ENCODE results near the gene FHIP1A.

Gene FHIP1A

GRCh38 chr4:151436093-151436518 is 27.1 kb downstream of the FHIP1A start:
- H3K9ac ChIP-seq (ENCODE audit: low read depth, low read length): no peak overlapping the region

GRCh38 chr4:151437505-151437904 is 28.5 kb downstream of the FHIP1A start:
- Histone ChIP-seq H3K27me3 (ENCODE audit: insufficient read depth, low read length) (no peaks in the 10 kb centered on the region; the same call in 1 of the 2 replicates), H3K9me3 (ENCODE audit: insufficient read depth, low read depth, low read length) (no peaks in the 10 kb centered on the region), H3K36me3 (ENCODE audit: insufficient read depth, low read depth, low read length) (no peaks in the 10 kb centered on the region), H3K4me1 (ENCODE audit: insufficient read depth, low read length) (peaks cover 5% of the 10 kb centered on the region), H3K9ac (ENCODE audit: low read depth, low read length) (no peak overlapping the region), H3K4me3 (ENCODE audit: low read length) (no peak overlapping the region), H3K27ac (ENCODE audit: low read length) (no peak overlapping the region)

More at GRCh38 chr4:151436093-151436518, 27.1 kb downstream of the FHIP1A start:
- Histone ChIP-seq H3K9me3 (ENCODE audit: insufficient read depth, low read depth, low read length) (no peaks in the 10 kb centered on the region), H3K27ac (ENCODE audit: low read length) (no peak overlapping the region), H3K27me3 (ENCODE audit: insufficient read depth, low read length) (no peaks in the 10 kb centered on the region; the same call in 1 of the 2 replicates), H3K36me3 (ENCODE audit: insufficient read depth, low read depth, low read length) (no peaks in the 10 kb centered on the region), H3K4me3 (ENCODE audit: low read length) (no peak overlapping the region; the same call in 1 of the 2 replicates), H3K4me1 (ENCODE audit: insufficient read depth, low read length) (peaks cover 13% of the 10 kb centered on the region)

DNA sequence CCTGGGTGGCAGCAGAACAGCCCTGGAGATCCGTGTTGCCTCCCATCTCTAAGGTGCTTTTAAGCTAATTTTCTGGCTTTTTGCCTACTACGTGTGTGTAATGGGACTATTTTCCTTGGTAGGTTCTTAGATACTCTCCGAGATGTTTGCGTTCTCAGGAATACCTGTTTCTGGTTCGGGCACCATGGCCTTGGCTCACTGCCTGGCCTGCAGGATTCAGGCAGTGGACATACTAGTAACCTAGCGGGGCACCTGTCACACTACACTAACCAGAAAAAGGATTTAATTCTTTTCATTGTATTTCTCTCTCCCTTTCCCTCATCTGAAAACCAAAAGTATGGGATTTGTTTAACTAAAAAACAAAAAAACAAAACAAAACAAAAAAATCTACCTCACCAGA is 29.2 kb downstream of the FHIP1A start:
- no peak overlapping the region for H3K4me3 ChIP-seq (ENCODE audit: low read length)
- no peak overlapping the region for H3K9ac ChIP-seq (ENCODE audit: low read depth, low read length)
- H3K9me3 ChIP-seq (ENCODE audit: insufficient read depth, low read depth, low read length): no peaks in the 10 kb centered on the region
- H3K4me1 ChIP-seq (ENCODE audit: insufficient read depth, low read length): peaks cover 8% of the 10 kb centered on the region
- H3K27ac ChIP-seq (ENCODE audit: low read length): no peak overlapping the region
- H3K27me3 ChIP-seq (ENCODE audit: insufficient read depth, low read length): no peaks in the 10 kb centered on the region
- H3K36me3 ChIP-seq (ENCODE audit: insufficient read depth, low read depth, low read length): no peaks in the 10 kb centered on the region

- Histone ChIP-seq H3K27ac (ENCODE audit: low read length) (no peak overlapping the region), H3K9ac (ENCODE audit: low read depth, low read length) (no peak overlapping the region), H3K36me3 (ENCODE audit: insufficient read depth, low read depth, low read length) (no peaks in the 10 kb centered on the region), H3K4me3 (ENCODE audit: low read length) (no peak overlapping the region), H3K9me3 (ENCODE audit: insufficient read depth, low read depth, low read length) (no peaks in the 10 kb centered on the region), H3K4me1 (ENCODE audit: insufficient read depth, low read length) (peaks cover 15% of the 10 kb centered on the region), H3K27me3 (ENCODE audit: insufficient read depth, low read length) (no peaks in the 10 kb centered on the region)
These were observed 30.3 kb downstream of the FHIP1A start for GRCh38 chr4:151439320-151439719.

DNA sequence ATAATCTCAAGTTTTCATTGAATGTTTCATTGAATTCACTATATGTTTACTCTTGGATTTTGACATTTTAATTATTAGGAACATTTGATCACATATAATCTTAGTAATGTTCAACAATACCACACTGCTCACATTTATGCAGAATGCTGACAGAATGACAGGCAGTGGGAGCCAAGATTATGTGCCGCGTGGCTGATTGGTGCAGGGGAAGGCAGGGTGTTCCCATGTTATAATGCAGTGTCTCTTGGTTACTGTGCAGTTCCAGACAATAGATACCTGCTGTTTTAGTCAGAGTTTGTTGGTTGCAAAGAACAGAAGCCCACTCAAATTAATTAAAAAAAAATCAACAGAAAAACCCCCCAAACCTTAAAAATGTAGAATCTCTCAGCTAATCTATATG is 33.0 kb downstream of the FHIP1A start:
- Histone ChIP-seq H3K9ac (ENCODE audit: low read depth, low read length) (no peak overlapping the region), H3K27me3 (ENCODE audit: insufficient read depth, low read length) (no peaks in the 10 kb centered on the region)

DNA sequence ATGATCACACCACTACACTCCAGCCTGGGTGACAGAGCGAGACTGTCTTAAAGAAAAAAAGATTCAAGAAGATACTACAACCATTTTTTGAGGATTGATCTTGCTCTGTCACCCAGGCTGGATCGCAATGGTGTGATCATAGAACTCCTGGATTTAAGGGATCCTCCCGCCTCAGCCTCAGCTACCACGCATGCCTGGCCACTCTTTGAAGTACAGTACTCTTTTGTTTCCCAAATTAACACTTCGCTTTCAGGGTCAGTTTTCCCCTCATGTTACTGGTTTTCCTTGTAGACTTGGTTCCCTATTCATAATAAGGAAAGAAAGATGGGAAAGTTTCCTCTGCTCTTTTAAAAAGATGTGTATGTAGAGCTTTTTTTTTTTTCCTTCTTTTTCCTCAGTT is 34.3 kb downstream of the FHIP1A start:
- peaks cover 13% of the 10 kb centered on the region; the same call in 1 of the 2 replicates for H3K4me1 ChIP-seq (ENCODE audit: insufficient read depth, low read length)
- H3K27ac ChIP-seq (ENCODE audit: low read length): no peak overlapping the region
- no peaks in the 10 kb centered on the region for H3K27me3 ChIP-seq (ENCODE audit: insufficient read depth, low read length)
- H3K9me3 ChIP-seq (ENCODE audit: insufficient read depth, low read depth, low read length): no peaks in the 10 kb centered on the region
- peak overlapping the region; percentile 7; the same call in 1 of the 2 replicates for H3K4me3 ChIP-seq (ENCODE audit: low read length)
- no peaks in the 10 kb centered on the region for H3K36me3 ChIP-seq (ENCODE audit: insufficient read depth, low read depth, low read length)
- H3K9ac ChIP-seq (ENCODE audit: low read depth, low read length): 0 out of 2 replicates have a peak overlapping the region, but pooled peaks have one; percentile 40

More for the DNA sequence above, 33.0 kb downstream of the FHIP1A start:
- H3K36me3 ChIP-seq (ENCODE audit: insufficient read depth, low read depth, low read length): no peaks in the 10 kb centered on the region
- H3K9me3 ChIP-seq (ENCODE audit: insufficient read depth, low read depth, low read length): no peaks in the 10 kb centered on the region
- H3K4me3 ChIP-seq (ENCODE audit: low read length): no peak overlapping the region
- H3K4me1 ChIP-seq (ENCODE audit: insufficient read depth, low read length): peaks cover 13% of the 10 kb centered on the region; the same call in 1 of the 2 replicates
- H3K27ac ChIP-seq (ENCODE audit: low read length): no peak overlapping the region

GRCh38 chr4:151443752-151444151 is 34.8 kb downstream of the FHIP1A start:
- Histone ChIP-seq H3K4me3 (ENCODE audit: low read length) (peak overlapping the region; percentile 7; the same call in 1 of the 2 replicates), H3K9ac (ENCODE audit: low read depth, low read length) (no peak overlapping the region), H3K36me3 (ENCODE audit: insufficient read depth, low read depth, low read length) (no peaks in the 10 kb centered on the region), H3K4me1 (ENCODE audit: insufficient read depth, low read length) (peaks cover 13% of the 10 kb centered on the region; the same call in 1 of the 2 replicates), H3K9me3 (ENCODE audit: insufficient read depth, low read depth, low read length) (no peaks in the 10 kb centered on the region), H3K27ac (ENCODE audit: low read length) (no peak overlapping the region), H3K27me3 (ENCODE audit: insufficient read depth, low read length) (no peaks in the 10 kb centered on the region)

DNA sequence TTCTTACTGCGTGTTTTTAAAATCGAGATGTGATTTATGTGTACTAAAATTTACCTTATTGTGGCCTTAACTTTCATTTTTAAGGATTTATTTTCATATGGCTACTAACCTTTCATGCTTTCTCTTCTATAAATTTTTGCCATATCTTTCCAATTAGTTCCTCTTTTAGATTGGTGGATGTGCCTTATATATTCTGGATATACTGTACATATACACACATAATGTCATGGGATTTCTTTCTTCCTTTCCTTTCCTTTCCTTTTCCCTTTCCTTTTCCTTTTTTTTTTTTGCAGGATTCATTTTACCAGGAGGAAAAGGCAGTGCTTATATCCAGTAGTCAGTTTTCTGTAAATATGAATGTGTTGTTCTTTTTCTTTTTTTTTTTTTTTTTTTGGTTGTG is 37.2 kb downstream of the FHIP1A start:
- Histone ChIP-seq H3K4me3 (ENCODE audit: low read length) (no peak overlapping the region), H3K27me3 (ENCODE audit: insufficient read depth, low read length) (no peaks in the 10 kb centered on the region), H3K36me3 (ENCODE audit: insufficient read depth, low read depth, low read length) (no peaks in the 10 kb centered on the region), H3K9ac (ENCODE audit: low read depth, low read length) (no peak overlapping the region), H3K27ac (ENCODE audit: low read length) (no peak overlapping the region), H3K4me1 (ENCODE audit: insufficient read depth, low read length) (peaks cover 13% of the 10 kb centered on the region; the same call in 1 of the 2 replicates), H3K9me3 (ENCODE audit: insufficient read depth, low read depth, low read length) (no peaks in the 10 kb centered on the region)

DNA sequence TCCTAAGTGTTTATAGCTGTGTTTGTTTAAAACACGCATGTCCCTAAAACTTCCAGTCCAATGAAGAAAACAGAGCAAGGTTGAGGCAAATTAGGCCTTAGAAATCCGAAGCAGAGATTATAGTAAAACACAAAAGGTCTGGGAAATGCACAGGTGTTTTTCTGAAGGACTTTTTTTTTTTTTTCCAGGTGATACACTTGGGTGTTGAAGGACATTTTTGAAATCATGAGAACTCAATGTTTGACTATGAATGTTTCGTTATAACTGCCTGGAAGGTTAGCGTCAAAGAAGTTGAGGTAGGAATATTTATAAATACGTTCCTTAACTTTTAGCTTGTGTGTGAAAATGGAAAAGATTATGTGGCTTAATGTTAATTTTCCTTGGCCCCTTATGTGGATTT is 45.5 kb downstream of the FHIP1A start:
- H3K36me3 ChIP-seq (ENCODE audit: insufficient read depth, low read depth, low read length): no peaks in the 10 kb centered on the region
- H3K27ac ChIP-seq (ENCODE audit: low read length): no peak overlapping the region
- no peak overlapping the region for H3K9ac ChIP-seq (ENCODE audit: low read depth, low read length)
- H3K4me3 ChIP-seq (ENCODE audit: low read length): no peak overlapping the region
- peaks cover 22% of the 10 kb centered on the region; the same call in 1 of the 2 replicates for H3K4me1 ChIP-seq (ENCODE audit: insufficient read depth, low read length)
- H3K27me3 ChIP-seq (ENCODE audit: insufficient read depth, low read length): no peaks in the 10 kb centered on the region
- no peaks in the 10 kb centered on the region for H3K9me3 ChIP-seq (ENCODE audit: insufficient read depth, low read depth, low read length)

- peaks cover 22% of the 10 kb centered on the region; the same call in 1 of the 2 replicates for H3K4me1 ChIP-seq (ENCODE audit: insufficient read depth, low read length)
- no peak overlapping the region for H3K9ac ChIP-seq (ENCODE audit: low read depth, low read length)
- H3K4me3 ChIP-seq (ENCODE audit: low read length): no peak overlapping the region
- no peak overlapping the region for H3K27ac ChIP-seq (ENCODE audit: low read length)
- no peaks in the 10 kb centered on the region for H3K36me3 ChIP-seq (ENCODE audit: insufficient read depth, low read depth, low read length)
- no peaks in the 10 kb centered on the region for H3K27me3 ChIP-seq (ENCODE audit: insufficient read depth, low read length)
- no peaks in the 10 kb centered on the region for H3K9me3 ChIP-seq (ENCODE audit: insufficient read depth, low read depth, low read length)
These were observed 46.2 kb downstream of the FHIP1A start for GRCh38 chr4:151455212-151455611.

DNA sequence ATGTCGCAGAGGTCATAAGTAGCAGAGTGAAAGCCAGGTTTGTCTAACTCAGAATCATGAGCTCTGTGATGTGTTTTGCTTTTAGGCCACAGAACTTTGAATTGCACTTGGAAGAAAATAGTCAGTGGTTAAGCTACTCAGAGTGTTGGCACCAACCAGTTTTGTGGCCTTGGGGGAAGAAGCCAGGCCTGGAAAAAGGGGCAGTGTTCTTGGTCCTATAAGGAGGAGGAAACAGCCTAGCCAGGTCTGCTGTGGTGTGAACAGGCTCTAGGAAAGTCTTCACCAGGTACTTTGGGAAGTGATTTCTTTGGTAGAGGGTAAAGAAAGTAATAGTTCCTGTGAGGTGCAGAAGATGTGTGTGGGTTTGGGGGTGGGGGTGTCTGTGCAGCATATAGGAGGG is 49.2 kb downstream of the FHIP1A start:
- Histone ChIP-seq H3K27ac (ENCODE audit: low read length) (no peak overlapping the region), H3K36me3 (ENCODE audit: insufficient read depth, low read depth, low read length) (no peaks in the 10 kb centered on the region), H3K27me3 (ENCODE audit: insufficient read depth, low read length) (no peaks in the 10 kb centered on the region), H3K9me3 (ENCODE audit: insufficient read depth, low read depth, low read length) (no peaks in the 10 kb centered on the region), H3K4me1 (ENCODE audit: insufficient read depth, low read length) (peaks cover 22% of the 10 kb centered on the region; the same call in 1 of the 2 replicates), H3K4me3 (ENCODE audit: low read length) (no peak overlapping the region), H3K9ac (ENCODE audit: low read depth, low read length) (no peak overlapping the region)
